GM19025 (cell line): Measurements from ENCODE around the gene RAB3B.
"Not testable (repeated sequence)": the region's sequence is repeated elsewhere in the genome, so short reads cannot be mapped to it uniquely, and the experiment has no call there.

Source experiments
- ATAC-seq: cut with Tn5 transposase; IDR thresholded peaks from one replicate; pipeline ENCODE4 v1.9.1; 2021; ENCODE audit warnings: mild to moderate bottlenecking, low read depth, moderate library complexity; ENCODE audit not compliant: unreplicated experiment

The RAB3B gene

DNA sequence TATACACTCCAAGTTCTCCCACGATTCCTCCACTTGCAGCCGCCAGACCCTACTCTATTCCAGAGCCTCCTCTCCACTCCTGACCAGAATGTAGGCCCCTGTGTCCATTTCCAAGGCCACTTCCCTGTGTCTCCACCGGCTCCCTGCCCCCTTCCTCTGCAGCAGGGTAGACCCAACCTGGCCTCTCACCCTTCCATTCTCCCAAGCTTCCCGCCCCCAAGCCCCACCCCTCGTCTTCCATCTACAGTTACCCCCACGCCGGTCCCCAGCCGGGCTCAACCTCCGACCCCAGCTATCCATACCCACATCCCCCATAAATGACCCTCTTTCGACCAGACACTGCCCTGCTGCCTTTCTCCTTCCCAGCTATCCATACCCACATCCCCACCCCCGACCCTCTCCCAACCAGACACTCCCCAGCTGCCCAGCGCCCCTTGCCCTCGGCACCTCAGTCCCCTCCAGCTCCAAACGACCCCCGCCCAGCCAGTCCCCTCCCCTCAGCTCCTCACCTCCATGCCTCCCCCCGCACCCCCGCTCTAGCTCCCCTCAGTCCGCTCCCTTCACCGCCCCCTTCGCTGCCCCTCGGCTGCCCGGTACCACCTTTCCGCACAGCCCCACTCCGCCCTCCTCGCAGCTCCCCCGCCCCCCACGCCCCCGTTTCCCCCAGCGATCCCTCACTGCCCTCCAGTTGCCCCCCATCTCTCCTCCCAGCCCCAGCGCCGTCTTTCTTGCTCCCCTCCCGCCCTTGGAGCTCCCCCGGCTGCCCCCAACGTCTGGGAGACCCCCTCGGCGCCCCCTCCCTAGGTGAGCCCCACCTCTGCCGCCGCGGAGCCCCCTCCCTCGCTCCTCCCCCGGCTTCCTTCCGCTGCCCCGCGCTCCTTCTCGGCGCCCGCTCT lies 670 bp downstream of the RAB3B start:
- no peak for ATAC-seq

GRCh38 chr1:51988254-51988653 lies 2.2 kb downstream of the RAB3B start:
- no peak for ATAC-seq

DNA sequence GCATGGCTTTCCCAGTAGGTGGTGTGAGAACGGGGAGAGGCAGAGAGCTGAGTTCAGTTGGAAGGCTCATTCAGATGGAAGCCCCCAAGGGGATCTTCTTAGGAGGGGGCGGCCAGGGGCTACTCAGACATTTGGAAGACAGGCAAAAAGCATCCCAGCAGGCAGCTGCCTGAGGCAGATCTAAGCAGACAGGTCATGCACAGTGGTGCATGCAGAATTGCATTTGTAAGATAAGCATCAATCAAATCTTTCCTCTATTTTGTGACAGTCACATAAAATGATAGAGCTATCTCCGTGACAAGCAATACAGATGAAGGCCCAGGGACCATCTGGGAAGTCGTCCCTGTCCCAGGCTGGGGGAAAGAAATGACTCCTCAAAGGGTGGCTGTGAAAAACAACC lies 3.8 kb downstream of the RAB3B start:
- no peak for ATAC-seq

GRCh38 chr1:51982161-51982560 lies 8.3 kb downstream of the RAB3B start:
- ATAC-seq = no peak

- ATAC-seq = no peak
These were observed 8.9 kb downstream of the RAB3B start for GRCh38 chr1:51981555-51981954.

- ATAC-seq = no peak
These were observed 12.4 kb downstream of the RAB3B start for GRCh38 chr1:51978099-51978498.

GRCh38 chr1:51976846-51977602 lies 13.5 kb downstream of the RAB3B start:
- no peak for ATAC-seq

GRCh38 chr1:51973587-51974474 lies 16.7 kb downstream of the RAB3B start:
- no peak for ATAC-seq

- ATAC-seq = no peak
These were observed 21.3 kb downstream of the RAB3B start for GRCh38 chr1:51969038-51969705.

DNA sequence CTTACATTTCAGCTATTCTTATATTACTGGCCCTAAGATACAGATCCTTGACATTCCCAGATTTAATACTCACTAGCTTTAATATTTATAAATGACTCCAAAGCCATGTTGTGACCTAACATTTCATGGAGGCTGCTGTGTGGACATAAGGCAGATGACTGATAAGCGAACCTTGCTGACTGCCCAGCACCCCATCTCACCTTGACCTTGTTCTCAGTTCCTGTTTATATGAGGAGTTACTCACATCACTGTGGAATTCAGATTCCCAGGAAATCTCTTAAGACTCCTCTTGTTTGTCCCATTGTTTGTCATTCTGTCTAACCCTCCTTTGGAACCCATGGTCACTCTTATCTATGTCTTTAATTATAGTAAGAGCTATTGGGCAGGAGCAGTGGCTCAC lies 21.9 kb downstream of the RAB3B start:
- ATAC-seq = no peak

DNA sequence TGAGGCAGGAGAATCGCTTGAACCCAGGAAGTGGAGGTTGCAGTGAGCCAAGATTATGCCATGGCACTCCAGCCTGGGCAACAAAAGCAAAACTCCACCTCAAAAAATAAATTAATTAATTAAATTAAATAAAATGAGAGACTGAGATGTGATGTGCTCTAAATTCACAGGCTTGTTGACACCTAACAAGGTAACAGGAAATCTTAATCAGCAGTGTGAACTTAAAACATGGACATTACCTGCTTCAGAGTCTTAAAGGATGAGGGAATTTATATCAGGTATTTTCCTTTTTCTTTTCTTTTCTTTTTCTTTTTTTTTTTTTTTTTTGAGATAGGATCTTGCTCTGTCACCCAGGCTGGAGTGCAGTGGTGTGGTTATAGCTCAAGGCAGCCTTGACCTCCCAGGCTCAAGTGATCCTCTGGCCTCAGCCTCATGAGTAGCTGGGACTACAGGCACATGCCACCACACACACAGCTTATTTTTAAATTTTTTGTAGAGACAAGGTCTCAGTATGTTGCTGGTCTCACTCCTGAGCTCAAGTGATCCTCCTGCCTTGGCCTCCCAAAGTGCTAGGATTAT lies 23.2 kb downstream of the RAB3B start:
- not testable (repeated sequence) for ATAC-seq

DNA sequence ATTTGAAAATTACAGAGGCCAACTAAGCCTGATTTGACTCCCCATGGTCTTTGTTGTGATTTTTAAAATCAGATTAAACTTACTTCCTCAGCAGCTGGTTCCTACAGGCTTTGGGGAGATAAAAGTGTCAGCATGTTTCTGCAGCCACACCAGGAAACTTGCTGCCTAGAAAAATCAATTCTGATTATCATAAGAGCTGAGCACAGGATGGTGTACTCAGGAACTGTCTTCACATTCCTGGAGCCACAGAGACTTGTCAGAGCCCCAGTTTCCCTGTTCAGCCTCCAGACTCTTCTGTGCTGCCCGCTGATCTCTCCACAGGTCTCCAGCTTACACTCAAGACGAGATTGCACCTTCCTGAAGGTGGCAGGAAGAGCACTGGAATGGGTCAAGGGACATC lies 23.9 kb downstream of the RAB3B start:
- ATAC-seq = no peak

GRCh38 chr1:51964309-51964696 lies 26.2 kb downstream of the RAB3B start:
- ATAC-seq = no peak

DNA sequence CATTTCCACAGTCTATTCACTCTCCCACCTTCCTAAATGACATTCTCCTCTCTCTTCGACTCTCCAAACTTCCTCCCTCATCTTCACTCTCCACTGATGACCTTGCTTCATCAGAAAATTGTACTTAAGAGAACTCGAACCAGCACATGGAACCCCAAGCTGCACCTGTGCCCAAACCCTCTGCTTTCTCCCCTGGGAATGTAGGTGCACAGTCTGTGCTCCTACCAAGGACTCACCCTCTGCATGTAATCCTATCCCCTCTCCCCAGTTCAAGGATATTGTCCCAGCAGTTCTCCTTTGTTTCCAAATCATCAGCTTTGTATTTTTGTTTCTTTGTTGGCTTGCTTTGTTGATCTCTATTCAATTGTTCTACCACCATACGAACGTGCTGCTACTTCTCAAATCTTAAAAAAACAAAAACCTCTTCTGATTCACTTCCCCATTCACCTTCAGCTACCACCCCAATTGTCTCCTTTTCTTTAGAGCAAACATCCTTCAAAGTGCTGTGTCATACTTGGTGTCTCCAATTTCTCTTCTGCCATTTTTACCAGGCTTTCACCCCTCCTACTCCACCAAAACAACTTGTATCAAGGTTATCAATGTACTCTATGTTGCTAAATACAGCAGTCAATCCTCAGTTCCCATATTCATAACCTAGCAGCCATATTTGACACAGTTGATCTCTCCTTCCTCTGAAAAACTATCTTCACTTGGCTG lies 26.8 kb downstream of the RAB3B start:
- ATAC-seq = no peak

GRCh38 chr1:51962486-51963356 lies 27.8 kb downstream of the RAB3B start:
- no peak for ATAC-seq

DNA sequence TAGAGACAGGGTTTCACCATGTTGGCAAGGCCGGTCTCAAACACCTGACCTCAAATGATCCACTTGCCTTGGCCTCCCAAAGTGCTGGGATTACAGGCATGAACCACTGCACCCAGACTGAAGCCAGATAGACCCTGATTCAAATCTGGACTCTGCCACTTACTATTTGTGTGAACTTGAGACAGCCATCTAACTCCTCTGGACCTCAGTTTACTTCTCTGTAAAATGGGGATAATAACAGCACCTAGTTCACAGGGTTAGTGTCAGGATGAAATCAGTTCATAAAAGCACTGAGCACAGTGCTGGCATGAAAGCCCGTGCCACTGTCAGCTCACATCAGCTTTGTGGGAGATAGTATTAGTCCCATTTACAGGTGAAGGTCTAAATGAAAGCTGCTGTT lies 28.5 kb downstream of the RAB3B start:
- no peak for ATAC-seq

GRCh38 chr1:51961231-51961630 lies 29.3 kb downstream of the RAB3B start:
- ATAC-seq = no peak

DNA sequence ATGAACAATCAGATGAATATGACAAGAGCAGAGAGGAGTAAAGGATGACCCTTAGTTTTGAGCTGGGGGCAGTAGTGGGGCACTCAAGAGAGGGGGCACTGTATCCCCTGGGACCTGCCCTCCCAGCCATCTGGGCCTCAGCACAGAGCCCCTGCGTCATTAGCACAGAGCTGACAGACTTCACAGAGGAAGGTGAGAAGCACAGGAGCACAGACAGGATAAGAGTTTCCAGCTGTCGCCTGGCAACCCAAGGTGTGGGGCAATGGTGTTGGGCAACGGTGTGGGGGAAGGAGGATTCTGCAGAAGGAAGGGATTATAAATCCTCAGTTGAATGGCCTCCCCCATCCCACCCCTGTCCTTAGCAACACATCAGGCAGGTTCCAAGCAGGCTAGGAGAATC lies 30.2 kb downstream of the RAB3B start:
- ATAC-seq = no peak
